HPDE6-E6E7 (cell line): Measurements from ENCODE around the gene GOLGA6A.
"Not testable (repeated sequence)": the region's sequence is repeated elsewhere in the genome, so short reads cannot be mapped to it uniquely, and the experiment has no call there.

Source experiments
- DNase-seq: peaks from one replicate; pipeline ENCODE4 v3.0.0; 2011; ENCODE audit warnings: missing footprints; ENCODE audit errors: extremely low spot score

Gene GOLGA6A, protein sequence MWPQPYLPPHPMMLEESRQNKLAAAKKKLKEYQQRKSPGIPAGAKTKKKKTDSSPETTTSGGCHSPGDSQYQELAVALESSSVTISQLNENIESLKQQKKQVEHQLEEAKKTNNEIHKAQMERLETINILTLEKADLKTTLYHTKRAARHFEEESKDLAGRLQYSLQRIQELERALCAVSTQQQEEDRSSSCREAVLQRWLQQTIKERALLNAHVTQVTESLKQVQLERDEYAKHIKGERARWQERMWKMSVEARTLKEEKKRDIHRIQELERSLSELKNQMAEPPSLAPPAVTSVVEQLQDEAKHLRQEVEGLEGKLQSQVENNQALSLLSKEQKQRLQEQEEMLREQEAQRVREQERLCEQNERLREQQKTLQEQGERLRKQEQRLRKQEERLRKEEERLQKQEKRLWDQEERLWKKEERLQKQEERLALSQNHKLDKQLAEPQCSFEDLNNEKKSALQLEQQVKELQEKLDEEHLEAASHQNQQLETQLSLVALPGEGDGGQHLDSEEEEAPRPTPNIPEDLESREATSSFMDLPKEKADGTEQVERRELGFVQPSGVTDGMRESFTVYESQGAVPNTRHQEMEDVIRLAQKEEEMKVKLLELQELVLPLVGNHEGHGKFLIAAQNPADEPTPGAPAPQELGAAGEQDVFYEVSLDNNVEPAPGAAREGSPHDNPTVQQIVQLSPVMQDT

DNA sequence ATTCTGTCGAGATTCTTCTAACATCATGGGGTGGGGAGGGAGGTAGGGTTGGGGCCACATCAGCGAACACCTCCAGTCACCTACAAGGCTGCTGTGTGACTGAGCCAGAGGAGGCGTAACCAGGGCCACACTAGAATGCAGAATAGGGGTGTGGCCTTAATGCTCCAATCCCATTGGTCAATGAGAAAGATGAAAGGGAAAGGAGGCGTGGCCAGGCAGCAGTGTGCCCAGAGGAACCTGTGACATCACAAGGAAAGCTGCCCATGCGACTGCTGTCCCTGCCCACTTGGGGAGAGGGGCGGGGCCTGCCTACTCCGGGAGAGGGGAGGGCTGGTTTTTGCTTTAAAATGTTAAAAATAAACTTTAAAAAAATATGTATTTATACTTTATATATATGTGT, at the start of gene GOLGA6A:
TSS of gene GOLGA6A (minus strand) at position 101 of the 400 bp plus-strand sequence. CDS start at position 60, 41 bp downstream.
- DNase-seq, result not testable (repeated sequence)

DNA sequence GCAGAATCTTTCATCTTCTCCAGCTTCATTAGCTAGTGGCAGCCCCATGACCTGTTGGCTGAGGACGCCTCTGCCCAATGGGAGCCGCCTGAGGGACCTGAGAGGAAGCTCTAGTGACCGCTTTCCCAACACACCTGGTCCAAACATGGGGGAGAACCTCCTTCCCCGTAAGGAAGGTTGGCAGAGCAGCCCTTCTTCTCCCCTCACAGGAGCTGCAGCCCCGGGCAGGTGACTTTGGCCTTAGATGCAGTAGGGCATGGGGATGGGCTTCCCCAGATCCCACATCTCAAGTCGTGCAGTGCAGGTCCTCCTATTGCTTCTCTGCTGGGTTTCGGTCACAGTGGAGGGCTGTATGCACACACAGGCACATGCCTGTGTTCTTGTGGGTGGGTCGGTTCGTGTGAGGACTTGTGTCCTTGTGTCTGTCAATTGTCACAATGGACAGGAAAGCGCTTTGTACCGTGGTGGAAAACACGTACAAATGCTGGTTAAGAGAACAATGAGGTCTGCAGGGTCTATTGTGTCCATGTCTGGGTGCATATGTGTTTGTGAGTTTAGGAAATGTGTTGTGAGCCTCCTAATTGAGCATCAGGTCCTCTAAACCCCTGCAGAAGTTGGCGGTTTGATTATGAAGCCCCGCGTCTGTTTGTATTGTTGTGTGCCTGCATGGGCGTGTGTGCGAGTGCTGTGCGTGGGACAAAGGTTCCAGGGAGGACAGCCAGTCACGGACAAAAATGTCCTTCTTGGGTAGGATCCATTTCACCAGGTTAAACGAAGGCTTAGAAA, 49.5 kb upstream of the GOLGA6A start:
- DNase-seq, result no peak

DNA sequence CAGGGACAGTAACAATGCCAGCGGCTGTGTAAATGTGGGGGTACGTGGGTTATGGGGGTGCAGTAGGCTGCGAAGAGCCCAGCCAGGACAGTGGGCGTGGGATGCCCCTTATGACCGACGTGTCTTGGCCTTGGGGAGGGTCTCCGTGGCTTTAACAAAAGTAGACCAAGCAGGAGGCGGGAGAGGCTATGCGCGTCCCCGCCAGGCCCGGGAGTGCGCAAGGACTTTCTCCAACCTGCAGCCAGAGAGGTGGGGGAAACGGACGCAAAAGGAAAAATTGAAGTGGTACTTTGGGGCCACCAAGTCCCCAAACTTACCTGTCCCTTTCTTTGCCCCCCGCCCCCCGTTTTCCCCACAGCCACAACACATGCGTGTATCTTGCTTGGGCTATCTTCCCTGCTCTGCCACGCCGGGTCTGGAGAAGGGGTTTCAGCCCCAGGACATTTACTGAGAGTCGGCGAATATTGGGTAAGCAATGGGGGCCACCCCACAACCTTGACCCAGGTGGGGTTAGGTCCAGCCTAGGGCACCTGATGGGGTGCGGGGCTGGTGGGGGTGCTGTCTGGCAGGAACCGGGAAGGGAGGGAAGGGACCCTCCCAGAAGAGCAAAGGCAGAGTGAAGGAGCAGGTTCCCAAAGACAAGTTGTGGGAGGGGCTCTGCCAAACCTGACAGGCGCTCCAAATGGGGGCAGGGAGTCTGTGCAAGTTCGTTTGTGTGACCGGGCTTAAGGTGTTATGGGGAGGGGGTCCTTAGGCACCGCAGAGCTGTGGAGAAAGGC, 48.7 kb upstream of the GOLGA6A start:
- DNase-seq, result no peak

DNA sequence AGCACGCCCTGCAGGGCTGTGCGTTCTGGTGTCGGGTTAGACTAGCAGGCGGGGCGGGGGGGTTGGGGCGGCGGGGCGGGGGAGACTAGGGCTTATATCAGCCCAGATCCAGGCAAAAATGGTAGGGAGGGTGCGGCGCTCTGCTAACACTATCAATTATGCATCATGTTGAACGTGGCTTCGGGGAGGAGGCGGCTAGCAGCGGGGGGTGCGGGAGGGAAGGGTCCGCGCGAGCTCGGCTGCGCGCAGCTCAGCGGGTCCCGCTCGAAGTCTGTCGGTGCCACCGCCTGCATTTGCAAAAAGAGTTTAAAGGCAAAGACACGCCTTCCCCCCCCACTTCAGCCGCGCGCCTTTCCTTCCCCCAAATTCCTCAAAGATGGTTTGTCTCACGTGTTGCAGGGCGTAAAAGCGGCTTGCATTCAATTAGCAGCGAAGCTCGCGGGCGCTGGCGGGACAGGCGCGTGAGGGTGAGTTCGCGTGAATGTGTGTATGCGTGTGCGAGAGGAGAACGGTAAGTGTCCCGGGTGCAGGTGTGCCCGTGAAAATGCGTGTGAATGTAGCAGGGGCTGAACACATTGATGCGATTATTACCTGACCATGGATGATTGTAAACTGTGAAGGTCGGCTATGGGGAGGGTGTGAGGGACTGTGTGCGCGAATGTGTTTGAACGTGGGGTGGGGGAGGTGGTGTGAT, 48.0 kb upstream of the GOLGA6A start, which contains the start of gene ISLR2:
TSS of gene ISLR2 (plus strand) at position 432 of the 694 bp plus-strand sequence. CDS start 2,169 bp downstream, outside the sequence.
- DNase-seq, result no peak

DNA sequence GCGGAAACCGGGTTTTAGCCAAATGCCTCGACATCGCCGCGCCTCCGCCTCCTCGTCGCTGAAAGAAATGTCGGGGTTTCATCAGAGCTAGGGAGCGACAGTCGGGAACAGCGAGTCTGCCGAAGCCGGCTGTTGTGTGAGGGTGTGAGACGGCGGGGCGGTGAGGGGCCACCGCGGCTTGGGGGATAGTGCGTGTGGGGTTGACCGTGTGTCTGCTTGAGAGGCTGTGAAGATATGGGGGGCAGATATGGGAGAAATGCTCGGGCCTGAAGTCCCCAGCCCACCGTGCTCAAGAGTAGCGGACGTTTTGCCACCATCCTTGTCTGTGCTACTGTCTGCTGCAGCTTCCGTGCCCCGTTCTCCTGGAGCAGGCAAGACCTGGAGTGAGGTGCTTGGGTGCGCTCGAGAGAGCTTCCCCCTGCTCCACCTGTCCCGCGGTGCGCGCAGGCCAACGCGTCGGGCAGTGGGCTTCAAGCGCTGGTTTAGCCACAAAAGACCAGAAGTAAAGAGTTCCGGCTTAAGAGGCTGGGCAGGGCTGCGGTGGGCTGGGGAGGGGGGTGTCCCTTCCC, 47.3 kb upstream of the GOLGA6A start:
- DNase-seq, result no peak

DNA sequence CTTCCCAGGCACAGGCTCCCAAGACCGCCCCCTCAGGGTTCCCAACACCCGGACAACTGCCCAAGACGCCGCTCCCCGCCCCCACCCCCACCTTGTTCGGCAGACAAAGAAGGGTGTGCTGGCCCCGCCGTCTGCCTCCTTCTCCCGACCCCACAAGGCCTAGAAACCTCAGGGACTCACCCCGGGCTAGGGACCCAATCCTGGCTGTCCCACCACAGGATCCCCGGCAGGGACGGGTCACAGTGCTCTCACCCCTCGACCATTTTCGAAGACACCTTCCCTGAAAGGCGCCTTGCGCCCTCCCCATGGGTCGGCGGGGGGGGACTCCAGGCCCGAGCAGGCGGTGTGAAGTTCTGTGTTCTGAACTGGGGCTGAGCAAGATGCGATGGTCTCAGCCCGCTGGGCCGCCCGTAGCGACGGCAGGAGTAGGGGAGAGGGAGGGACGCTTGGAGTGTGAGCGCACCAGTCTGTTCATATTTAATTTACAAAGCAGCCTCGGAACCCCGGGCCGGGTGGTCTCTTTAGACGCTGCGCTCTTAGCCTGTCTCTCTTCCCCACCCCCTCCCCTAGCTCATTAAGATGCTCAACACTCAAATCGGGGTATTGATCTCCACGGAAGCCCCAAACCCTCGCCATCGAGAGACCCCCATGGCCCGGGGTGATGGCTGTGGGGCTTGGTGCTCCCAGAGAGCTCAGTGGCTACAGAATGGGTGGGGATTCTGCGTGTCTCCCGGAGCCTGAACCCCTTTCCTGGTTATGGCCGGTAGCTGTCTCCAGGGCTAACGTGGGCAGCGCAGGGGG, 46.6 kb upstream of the GOLGA6A start:
- DNase-seq, result no peak

DNA sequence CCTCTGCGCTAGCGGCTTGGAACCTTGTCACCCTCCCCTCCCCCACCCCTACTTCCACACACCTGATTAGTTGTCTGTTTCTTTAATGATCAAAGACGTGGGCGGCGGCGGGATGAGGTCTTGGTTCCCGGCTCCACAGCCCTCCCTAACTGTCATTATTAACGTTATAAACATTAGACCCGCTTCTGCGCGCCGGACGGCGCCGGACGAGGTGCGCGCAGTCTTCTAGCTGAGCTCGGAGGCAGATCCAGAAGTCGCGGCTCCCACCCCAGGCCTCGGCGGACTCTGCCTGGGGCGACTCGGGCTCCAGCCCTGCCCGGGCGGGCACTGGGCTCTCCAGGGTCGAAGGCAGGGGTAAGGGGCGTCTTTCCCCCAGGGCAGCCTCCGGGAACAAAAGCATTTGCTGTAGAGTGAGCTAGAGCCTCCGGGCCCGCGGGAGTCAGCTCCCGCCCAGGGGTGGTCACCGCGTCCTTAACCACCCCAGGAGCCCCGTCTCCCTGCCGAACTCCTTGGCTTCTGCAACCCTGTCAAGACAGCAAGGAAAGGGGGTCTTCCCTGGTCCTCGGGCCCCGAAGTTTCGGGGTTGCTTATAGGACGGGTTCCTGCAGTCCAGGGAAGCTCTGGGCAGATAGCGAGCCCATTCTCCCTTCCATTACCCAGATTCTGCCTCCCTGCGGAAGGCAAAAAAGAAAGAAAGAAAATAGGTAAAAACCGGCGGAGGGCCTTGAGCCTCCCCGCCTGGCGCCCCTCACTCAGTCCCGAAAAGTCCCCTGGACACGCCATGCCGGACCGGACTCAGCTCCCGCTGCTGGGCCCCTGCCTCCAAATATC, 45.8 kb upstream of the GOLGA6A start:
- DNase-seq, result no peak

DNA sequence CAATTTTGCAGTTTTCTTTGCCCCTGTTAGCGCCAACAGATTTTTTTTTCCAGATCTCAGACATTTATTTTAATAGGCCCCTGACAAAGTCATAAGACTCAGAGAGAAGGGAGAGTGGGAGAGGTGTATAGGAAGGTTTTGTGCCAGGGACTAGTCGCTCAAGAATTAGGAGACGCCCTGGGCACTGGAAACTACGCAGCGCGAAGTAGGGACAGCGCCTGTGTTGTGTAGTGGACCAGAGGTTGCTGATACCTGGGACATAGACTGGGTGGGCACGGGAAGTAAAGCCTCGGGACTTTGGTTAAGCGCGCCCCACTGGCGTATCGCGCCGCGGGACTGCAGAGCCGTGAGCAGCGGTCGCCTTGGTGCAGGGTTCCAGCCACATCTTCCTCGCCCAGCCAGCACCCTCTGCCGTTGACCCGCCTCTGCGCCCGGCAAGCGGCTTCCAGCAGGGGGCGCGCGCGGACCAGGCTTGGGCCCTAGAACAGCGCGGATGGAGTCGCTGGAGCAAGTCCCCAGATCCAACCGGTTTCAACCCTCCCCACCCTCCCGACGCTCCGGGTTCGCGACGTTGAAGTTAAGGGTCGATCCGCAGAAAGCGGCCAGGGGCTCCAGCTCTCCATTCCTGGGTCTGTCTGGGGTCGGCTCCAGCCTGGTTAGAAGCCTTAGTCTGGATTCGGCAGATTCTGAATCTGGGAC, 45.1 kb upstream of the GOLGA6A start:
- peak; percentile 67 for DNase-seq

DNA sequence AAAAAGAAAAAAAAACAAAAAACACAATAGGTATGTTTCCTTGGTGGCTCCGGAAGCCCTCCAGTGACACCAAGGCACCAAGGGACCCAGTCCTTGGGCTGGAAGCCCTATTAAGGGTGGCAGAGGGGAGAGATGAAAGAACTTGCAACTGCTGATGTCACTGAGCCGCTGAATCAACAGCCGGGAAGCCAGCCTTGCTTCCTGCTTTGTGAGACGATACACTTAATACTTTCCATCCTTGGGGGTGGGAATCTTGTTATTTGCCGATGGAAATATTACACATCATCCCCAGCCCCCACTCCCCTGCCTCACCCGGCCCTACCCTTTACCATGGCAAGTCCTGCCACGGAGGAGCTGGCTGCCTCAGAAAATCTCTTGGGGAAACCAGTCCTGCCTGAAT, 42.4 kb upstream of the GOLGA6A start:
- no peak for DNase-seq

DNA sequence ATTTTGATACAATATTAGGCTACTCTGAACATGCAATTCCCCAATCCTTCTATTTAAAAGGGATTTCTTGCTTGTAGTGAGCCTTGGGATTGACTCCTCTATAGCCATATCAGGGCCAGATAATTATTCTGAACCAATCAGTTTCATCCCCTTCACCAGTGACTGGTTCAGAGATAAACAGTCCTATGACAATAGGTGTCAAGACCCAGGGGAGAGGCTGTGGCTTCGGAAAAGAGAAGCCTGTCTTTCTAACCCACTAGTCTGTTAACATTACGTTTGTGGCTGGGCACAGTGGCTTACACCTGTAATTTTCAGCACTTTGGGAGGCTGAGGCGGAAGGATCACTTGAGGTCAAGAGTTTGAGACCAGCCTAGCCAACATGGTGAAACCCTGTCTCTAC, 41.8 kb upstream of the GOLGA6A start:
- no peak for DNase-seq

DNA sequence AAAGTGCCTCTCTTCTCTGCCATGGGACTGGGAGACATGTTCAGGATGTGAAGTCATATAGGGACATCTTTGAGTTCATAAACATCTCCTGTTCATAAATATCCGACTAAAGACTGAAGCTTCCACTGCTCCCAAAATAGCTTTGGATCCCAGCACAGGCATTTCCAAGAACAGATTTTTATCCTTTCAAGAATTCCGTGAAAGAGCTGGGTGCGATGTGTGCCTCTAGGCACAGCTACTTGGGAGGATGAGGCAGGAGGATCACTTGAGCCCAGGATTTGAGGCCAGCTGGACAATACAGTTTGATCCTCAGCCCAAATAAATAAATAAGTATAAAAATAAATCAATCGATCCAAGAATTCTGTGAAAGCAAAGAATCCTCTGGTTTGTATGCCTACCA, 41.3 kb upstream of the GOLGA6A start:
- no peak for DNase-seq

DNA sequence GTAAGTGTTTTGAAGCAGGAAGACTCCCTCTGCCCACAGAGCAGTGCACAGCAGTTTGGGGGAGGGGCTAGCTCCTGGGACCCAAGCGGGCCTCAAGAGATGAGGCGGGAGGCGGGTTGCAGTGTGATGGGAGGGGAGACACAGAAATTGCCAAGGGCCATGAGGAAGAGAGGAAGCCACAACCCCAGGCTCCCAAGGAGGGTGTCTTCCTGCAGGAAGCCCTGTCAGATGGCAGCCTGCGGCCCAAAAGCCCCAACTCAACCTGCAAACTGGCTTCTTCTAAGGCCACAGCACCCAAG, 40.7 kb upstream of the GOLGA6A start:
- no peak for DNase-seq

DNA sequence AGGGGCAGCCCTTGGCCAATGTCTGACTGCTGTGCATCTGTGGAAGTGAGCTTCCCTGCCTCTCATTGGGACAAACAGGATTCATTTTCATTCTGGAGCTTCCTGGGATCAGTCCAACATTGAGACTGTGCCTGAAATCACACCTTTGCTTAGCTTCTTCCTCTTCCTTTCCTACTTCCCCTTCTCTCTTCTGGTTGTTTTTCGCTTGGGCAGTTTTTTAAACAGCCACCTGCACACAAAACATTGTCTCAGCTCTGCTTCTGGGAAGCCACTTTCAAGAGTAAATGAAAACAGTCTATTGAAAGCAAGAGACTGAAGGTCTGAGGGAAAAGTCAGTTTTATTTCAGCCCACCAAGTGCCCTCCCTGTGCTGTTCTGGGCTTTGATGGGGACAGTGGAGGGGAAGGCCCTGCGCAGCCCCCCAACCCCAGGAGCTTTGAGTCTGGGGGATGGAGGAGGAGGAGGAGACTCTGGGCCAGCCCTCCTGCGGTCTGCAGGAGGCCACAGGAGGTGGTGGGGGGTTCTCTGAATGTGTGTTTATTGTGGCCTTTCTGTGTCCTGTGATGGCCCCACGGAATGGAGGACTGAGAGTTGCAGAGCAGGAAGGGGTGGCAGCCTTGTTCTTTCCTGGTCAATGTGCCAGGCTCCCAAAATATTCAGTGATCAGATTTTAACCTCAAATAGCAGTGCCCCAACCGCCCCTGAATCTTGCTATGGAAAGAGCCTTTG, 40.2 kb upstream of the GOLGA6A start:
- no peak for DNase-seq

DNA sequence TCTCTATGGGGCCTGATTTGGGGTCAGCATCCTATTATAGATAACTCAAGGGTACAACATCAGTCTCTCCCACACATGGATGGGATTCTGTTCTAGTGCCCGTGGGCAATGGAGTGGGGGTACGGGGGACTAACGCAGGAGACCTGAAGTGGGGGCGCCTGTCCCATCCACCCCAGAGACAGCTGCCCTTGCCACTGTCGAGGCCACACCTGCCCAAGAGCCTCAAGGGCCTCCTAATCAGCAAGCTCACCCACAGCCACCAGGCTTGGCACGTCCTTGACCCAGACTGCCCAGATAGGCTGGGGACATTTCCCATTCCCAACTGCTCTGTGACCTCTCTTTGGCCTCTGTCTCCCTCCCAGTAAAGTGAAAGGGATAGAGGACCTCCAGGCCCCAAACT, 39.5 kb upstream of the GOLGA6A start:
- DNase-seq, result no peak

DNA sequence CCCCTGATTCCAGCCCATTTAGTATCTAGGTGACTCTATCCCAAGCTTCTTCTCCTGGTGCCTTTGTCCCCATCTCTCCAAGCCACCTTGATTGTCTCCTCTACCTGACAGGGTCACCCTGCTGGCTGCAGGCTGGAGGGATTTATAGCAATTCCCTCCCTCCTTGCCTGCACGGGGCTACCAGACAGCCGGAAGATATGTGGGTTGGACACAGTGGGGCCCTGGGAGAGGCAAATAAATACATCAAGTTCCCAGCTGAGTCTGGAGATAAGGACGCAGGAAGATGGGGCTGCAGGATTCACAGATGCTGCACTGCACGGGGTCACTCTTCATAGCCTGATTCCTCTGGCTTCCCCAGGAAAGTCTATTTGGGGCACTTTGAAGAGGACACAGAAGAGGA, 38.7 kb upstream of the GOLGA6A start:
- DNase-seq, result no peak

DNA sequence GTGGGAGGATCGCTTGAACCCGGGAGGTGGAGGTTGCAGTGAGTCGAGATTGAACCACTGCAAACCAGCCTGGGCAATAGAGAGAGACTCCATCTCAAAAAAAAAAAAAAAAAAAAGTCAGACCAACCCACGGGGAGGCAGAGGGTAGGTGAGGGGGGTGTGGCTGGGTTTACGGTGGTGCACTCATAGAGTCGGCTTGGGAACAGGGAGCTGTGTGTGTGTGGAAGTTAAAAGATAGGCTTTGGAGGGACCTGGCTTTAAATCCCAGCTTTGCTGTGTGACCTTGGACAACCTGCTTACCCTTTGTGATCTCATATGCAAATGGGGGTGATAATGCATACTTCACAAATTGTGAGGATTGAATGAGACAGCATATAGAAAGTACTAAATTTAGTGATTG, 38.1 kb upstream of the GOLGA6A start:
- DNase-seq, result no peak

DNA sequence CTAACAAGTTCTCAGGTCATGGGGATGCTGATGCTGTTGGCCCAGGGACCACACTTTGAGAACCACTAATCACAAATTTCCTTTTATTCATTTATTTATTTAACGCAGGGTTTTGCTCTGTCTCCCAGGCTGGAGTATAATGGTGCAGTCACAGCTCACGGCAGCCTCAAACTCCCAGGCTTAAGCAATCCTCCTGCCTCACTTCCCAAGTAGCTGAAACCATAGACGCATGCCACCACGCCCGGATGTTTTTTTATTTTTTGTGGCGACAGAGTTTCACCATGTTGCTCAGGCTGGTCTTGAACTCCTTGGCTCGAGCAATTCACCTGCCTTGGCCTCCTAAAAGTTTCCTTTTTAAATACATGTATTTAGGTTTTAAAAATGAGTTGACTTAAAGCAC, 27.4 kb upstream of the GOLGA6A start:
- no peak for DNase-seq

DNA sequence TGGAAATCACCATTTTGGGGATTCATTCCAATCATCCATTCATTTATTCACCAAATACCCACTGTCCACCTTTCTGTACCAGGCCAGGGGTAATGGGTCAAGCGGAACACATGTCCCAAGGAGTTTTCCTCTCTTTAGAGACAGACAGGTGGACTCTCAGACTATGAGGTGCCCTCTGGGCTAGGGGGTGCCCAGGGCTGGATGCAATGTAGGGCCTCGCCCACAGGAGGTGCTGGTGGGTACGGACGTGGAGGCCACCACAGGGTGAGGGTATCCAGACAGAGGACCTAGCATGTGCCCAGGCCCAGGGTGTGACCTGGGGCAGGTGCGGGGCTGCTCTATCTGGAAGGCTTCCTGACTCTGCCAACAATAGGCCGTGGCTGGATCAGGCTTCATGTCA, 26.3 kb upstream of the GOLGA6A start:
- DNase-seq, result not testable (repeated sequence)
